H1 (cell line): ENCODE results near the gene C6orf62. TPM values are rescaled to one million over a fixed set of nuclear protein-coding genes. Genes with fewer than 3 reads are reported as not detected.

ENCODE experiments used
- CTCF ChIA-PET: fragments of 300-600 bp; sonication (Branson Sonifier 250); formaldehyde crosslinking; loops from one replicate; lab custom pipeline; 2021; ENCODE audit not compliant: partially characterized antibody; lab: Charles Lee
- POLR2A ChIA-PET: fragments of 300-600 bp; sonication (Branson Sonifier 250); formaldehyde crosslinking; loops from one replicate; lab custom pipeline; 2021; ENCODE audit warnings: inconsistent platforms; ENCODE audit not compliant: partially characterized antibody; lab: Charles Lee
- DNase-seq, 2 experiments: peaks; one replicate each; pipeline versions ENCODE4 v3.0.0 to v3.0.0-alpha.2; 2010 to 2022; ENCODE audit warnings: low spot score in 2 of 2, low read depth in 1 of 2, mixed read lengths in 1 of 2
- FAIRE-seq: peaks from 2 replicates; lab custom pipeline; 2011; peaks lifted over from hg19 to GRCh38; lab: Jason Lieb, UNC
- H2AFZ ChIP-seq: 2 replicates; pipeline ENCODE4 v1.8.1; 2012; ENCODE audit warnings: low read length, inconsistent platforms
- H2AK5ac ChIP-seq: 2 replicates; pipeline ENCODE4 v1.6.1; 2013; ENCODE audit warnings: low read depth, low read length
- H2BK120ac ChIP-seq: replicated peaks from 2 replicates; pipeline ENCODE3; 2013; ENCODE audit warnings: low read depth, low read length, inconsistent platforms
- H2BK12ac ChIP-seq: 2 replicates; pipeline ENCODE4 v1.6.1; 2013; ENCODE audit warnings: low read depth, low read length
- H2BK15ac ChIP-seq: 2 replicates; pipeline ENCODE4 v1.6.1; 2013; ENCODE audit warnings: low read length
- H2BK20ac ChIP-seq: 2 replicates; pipeline ENCODE4 v1.6.1; 2013; ENCODE audit warnings: low read length
- H2BK5ac ChIP-seq: 2 replicates; pipeline ENCODE4 v1.6.1; 2013; ENCODE audit warnings: low read depth, low read length
- H3K14ac ChIP-seq: 2 replicates; pipeline ENCODE4 v1.6.1; 2013; ENCODE audit warnings: inconsistent platforms; ENCODE audit not compliant: insufficient read length
- H3K18ac ChIP-seq: 2 replicates; pipeline ENCODE4 v1.6.1; 2013; ENCODE audit warnings: low read length; ENCODE audit errors: extremely low read depth
- H3K23ac ChIP-seq: 2 replicates; pipeline ENCODE4 v1.6.1; 2013; ENCODE audit warnings: inconsistent platforms; ENCODE audit not compliant: insufficient read length
- H3K23me2 ChIP-seq: 2 replicates; pipeline ENCODE4 v1.6.1; 2013; ENCODE audit warnings: low read depth, low read length
- H3K27ac ChIP-seq: 2 replicates; pipeline ENCODE4 v1.6.1; 2011; ENCODE audit warnings: low read depth, low read length, inconsistent platforms
- H3K27me3 ChIP-seq, 4 experiments: replicated peaks in 1 of 4; 1 replicate in 1 of 4; 2 replicates in 3 of 4; pipeline versions ENCODE4 v1.6.1 to v1.8.1; 2011 to 2013; ENCODE audit warnings: low read length in 3 of 4, mild to moderate bottlenecking in 3 of 4, inconsistent platforms in 2 of 4, mixed read lengths in 2 of 4, moderate library complexity in 1 of 4; ENCODE audit not compliant: control insufficient read depth in 3 of 4, insufficient read depth in 3 of 4; ENCODE audit errors: extremely low read depth in 1 of 4
- H3K36me3 ChIP-seq, 4 experiments: 2 replicates each; pipeline versions ENCODE4 v1.6.1 to v1.8.1; 2011 to 2013; ENCODE audit warnings: mild to moderate bottlenecking in 4 of 4, low read length in 3 of 4, moderate library complexity in 2 of 4, control low read depth in 1 of 4, inconsistent platforms in 1 of 4; ENCODE audit not compliant: insufficient read depth in 4 of 4, control insufficient read depth in 2 of 4
- H3K4ac ChIP-seq: replicated peaks from 2 replicates; pipeline ENCODE3; 2013; ENCODE audit warnings: low read length, low read depth, mixed read lengths, inconsistent platforms; ENCODE audit not compliant: insufficient read length
- H3K4me1 ChIP-seq, 4 experiments: replicated peaks in 1 of 4; 1 replicate in 1 of 4; 2 replicates in 3 of 4; pipeline versions ENCODE4 v1.6.1 to v1.8.1; 2011 to 2013; ENCODE audit warnings: low read length in 3 of 4, inconsistent platforms in 2 of 4, mixed read lengths in 1 of 4; ENCODE audit not compliant: insufficient read depth in 4 of 4, control insufficient read depth in 3 of 4
- H3K4me2 ChIP-seq, 2 experiments: 2 replicates each; pipeline versions ENCODE4 v1.6.1 to v1.8.1; 2011 to 2013; ENCODE audit warnings: low read depth in 2 of 2, low read length in 2 of 2, control low read depth in 1 of 2, inconsistent platforms in 1 of 2, mild to moderate bottlenecking in 1 of 2; ENCODE audit not compliant: insufficient read depth in 1 of 2
- H3K4me3 ChIP-seq, 4 experiments: fragments of 200-600, 300-600 bp in 1 of 4; sonication (generic), shearing (Covaris generic), sonication (Bioruptor Twin) in 1 of 4; 2 replicates each; pipeline versions ENCODE4 v1.5.1 to v1.8.1; 2011 to 2016; ENCODE audit warnings: low read length in 4 of 4, low read depth in 3 of 4, control low read depth in 2 of 4, inconsistent platforms in 2 of 4, mild to moderate bottlenecking in 2 of 4, mixed read lengths in 1 of 4, moderate library complexity in 1 of 4; ENCODE audit not compliant: insufficient read depth in 2 of 4; ENCODE audit errors: extremely low read depth in 1 of 4
- H3K56ac ChIP-seq: replicated peaks from 2 replicates; pipeline ENCODE3; 2013; ENCODE audit warnings: low read depth, mild to moderate bottlenecking, mixed read lengths, low read length, inconsistent platforms; ENCODE audit not compliant: insufficient read length
- H3K79me1 ChIP-seq: 2 replicates; pipeline ENCODE4 v1.6.1; 2013; ENCODE audit warnings: low read depth, low read length, control low read depth
- H3K79me2 ChIP-seq, 2 experiments: 2 replicates each; pipeline versions ENCODE4 v1.6.1 to v1.8.1; 2012 to 2013; ENCODE audit warnings: low read length in 2 of 2, mild to moderate bottlenecking in 2 of 2, inconsistent platforms in 1 of 2; ENCODE audit not compliant: insufficient read depth in 2 of 2, control insufficient read depth in 1 of 2
- H3K9ac ChIP-seq, 4 experiments: replicated peaks in 1 of 4; 1 replicate in 1 of 4; 2 replicates in 3 of 4; pipeline versions ENCODE4 v1.6.1 to v1.8.1; 2011 to 2013; ENCODE audit warnings: low read depth in 3 of 4, low read length in 3 of 4, control low read depth in 2 of 4, mild to moderate bottlenecking in 2 of 4, moderate library complexity in 2 of 4, inconsistent platforms in 1 of 4; ENCODE audit errors: extremely low read depth in 1 of 4
- H3K9me3 ChIP-seq, 2 experiments: 2 replicates each; pipeline versions ENCODE4 v1.6.1 to v1.8.1; 2012 to 2013; ENCODE audit warnings: mild to moderate bottlenecking in 2 of 2, moderate library complexity in 2 of 2, control low read depth in 1 of 2, inconsistent platforms in 1 of 2, low read depth in 1 of 2, low read length in 1 of 2, mixed read lengths in 1 of 2; ENCODE audit not compliant: insufficient read depth in 2 of 2
- H4K20me1 ChIP-seq, 2 experiments: replicated peaks in 1 of 2; 2 replicates each; pipeline versions ENCODE3 to v1.8.1; 2011 to 2013; ENCODE audit warnings: inconsistent platforms in 2 of 2, low read length in 2 of 2, mild to moderate bottlenecking in 1 of 2; ENCODE audit not compliant: insufficient read depth in 2 of 2, control insufficient read depth in 1 of 2
- H4K5ac ChIP-seq: 2 replicates; pipeline ENCODE4 v1.6.1; 2013; ENCODE audit warnings: low read length, low read depth, mixed read lengths, inconsistent platforms; ENCODE audit not compliant: insufficient read length
- H4K8ac ChIP-seq: 2 replicates; pipeline ENCODE4 v1.8.0; 2013; ENCODE audit warnings: mild to moderate bottlenecking, moderate library complexity, low read length, inconsistent platforms; ENCODE audit not compliant: insufficient read depth; ENCODE audit errors: extremely low read depth
- H4K91ac ChIP-seq: replicated peaks from 2 replicates; pipeline ENCODE3; 2013; ENCODE audit warnings: low read length, mixed read lengths, inconsistent platforms; ENCODE audit not compliant: insufficient read length
- POLR2AphosphoS5 ChIP-seq: IDR thresholded peaks from 2 replicates; pipeline ENCODE4 v1.6.1; 2011; ENCODE audit warnings: low read depth, low read length
- RNF2 ChIP-seq: fragments of 200-900, 300-1000 bp; sonication (generic); IDR thresholded peaks from 2 replicates; pipeline ENCODE4 v1.7.1; 2016; ENCODE audit warnings: borderline replicate concordance, low read depth, mild to moderate bottlenecking, antibody characterized with exemption, low read length; ENCODE audit not compliant: poor library complexity, severe bottlenecking; ENCODE audit errors: missing control alignments
- WGBS, 2 experiments: shearing (Covaris generic) in 1 of 2; methylation state at CpG; one replicate each; pipeline versions ENCODE4 v1.1.6 to v1.1.7; 2013 to 2015; ENCODE audit warnings: low lambda C conversion rate in 2 of 2, mixed read lengths in 2 of 2, inconsistent platforms in 1 of 2, low coverage in 1 of 2, missing lambda C conversion rate in 1 of 2; ENCODE audit not compliant: insufficient replicate concordance in 2 of 2, insufficient coverage in 1 of 2, insufficient read length in 1 of 2; ENCODE audit errors: extremely low coverage in 1 of 2, missing lambda C conversion rate in 1 of 2; 5-methylcytosine and 5-hydroxymethylcytosine counted together
- polyA plus RNA-seq, 7 experiments: library from polyadenylated mRNA; depleted of rRNA in 3 of 7; stranded (reverse) in 5 of 7; unstranded in 2 of 7; fragments of >200 nt in 5 of 7; fragments of 200-250 nt in 2 of 7; gene quantifications; 1 replicate in 5 of 7; 2 replicates in 1 of 7; 4 replicates in 1 of 7; pipeline versions ENCODE4 v1.2.1 to v1.2.3, GENCODE V29; 2011 to 2013; ENCODE audit warnings: missing spikeins in 2 of 7, mixed read lengths in 2 of 7
- total RNA-seq: library from RNA; stranded (reverse); fragmentation: NEBNext Ultra II Directional; extraction: Animal tissue kit (Norgen Biotek cat#: 25700); gene quantifications from 2 replicates; pipeline ENCODE4 v1.2.1, GENCODE V29; 2021

C6orf62 gene
- total and polyA plus RNA-seq, 2 of the 8 experiments (the other 6 are each of a cell fraction or from before 2014, with no cell fraction given): 25.6 to 101 TPM

GRCh38 chr6:24708612-24709011 is 10.3 kb downstream of the C6orf62 start:
- no peak overlapping the region for H2BK5ac ChIP-seq
- POLR2A ChIA-PET: interaction anchor here (0.6 to 3.2 kb wide), 8 partner anchors 10 to 310 kb away, joined by 3 to 19 read pairs (median 4); partner anchors contain the start of gene C6orf62
- H3K27me3 ChIP-seq: no peaks in the 10 kb centered on the region
- no peak overlapping the region for H3K4ac ChIP-seq
- FAIRE-seq: no peak
- H2BK15ac ChIP-seq: no peak overlapping the region
- no peak overlapping the region for H3K4me2 ChIP-seq
- H3K27ac ChIP-seq: no peak overlapping the region
- 91% methylated on average over 3 of the region's 3 CpGs; no CpG with 5 or more reads in 1 of the 2 experiments for WGBS, 2 experiments
- H2AK5ac ChIP-seq: no peak overlapping the region
- H2AFZ ChIP-seq: no peak overlapping the region
- no peaks in the 10 kb centered on the region for H3K4me1 ChIP-seq
- H3K14ac ChIP-seq: no peak overlapping the region
- H3K56ac ChIP-seq: no peak overlapping the region
- H3K18ac ChIP-seq: no peak overlapping the region
- no peak for DNase-seq
- no peak overlapping the region for H2BK120ac ChIP-seq
- H3K4me3 ChIP-seq: no peak overlapping the region
- no peak overlapping the region; the same call in 1 of the 2 replicates for H4K8ac ChIP-seq
- peaks cover 0 to 10% of the 10 kb centered on the region in 2 experiments for H4K20me1 ChIP-seq
- H3K79me1 ChIP-seq: no peaks in the 10 kb centered on the region
- H2BK12ac ChIP-seq: no peak overlapping the region
- no peak overlapping the region for H4K91ac ChIP-seq
- no peak overlapping the region for H2BK20ac ChIP-seq
- H3K9ac ChIP-seq: no peak overlapping the region
- H3K9me3 ChIP-seq: no peaks in the 10 kb centered on the region
- TF ChIP-seq RNF2 (no peak), POLR2AphosphoS5 (peak; percentile 11; the same call in 1 of the 2 replicates)
- no peak overlapping the region for H4K5ac ChIP-seq
- H3K36me3 ChIP-seq: peaks cover 28 to 100% (median 74%) of the 10 kb centered on the region in 4 experiments
- no peaks in the 10 kb centered on the region for H3K23me2 ChIP-seq
- no peak overlapping the region for H3K23ac ChIP-seq
- CTCF ChIA-PET: interaction anchor here (0.9 to 1.1 kb wide), 2 partner anchors 92 to 226 kb away, joined by 3 read pairs; no protein-coding TSS in a partner anchor
- H3K79me2 ChIP-seq: peaks cover 0 to 31% of the 10 kb centered on the region in 2 experiments; a peak in 2 of 4 replicates
